ENCODE results near the gene CCDC85A. TPM values are rescaled to one million over a fixed set of nuclear protein-coding genes. Genes with fewer than 3 reads are reported as not detected.

The CCDC85A gene
- total RNA-seq, 6 experiments from 2014 or later, result 0.07 to 0.31 (median 0.14) TPM; not detected in 1

- TF ChIP-seq CTCF (IDR thresholded peaks at IDR 0.05) (no peak), POLR2A (IDR thresholded peaks at IDR 0.05) (no peak)
- Histone ChIP-seq H3K4me1 (no peaks in the 10 kb centered on the region), H3K27ac (no peak overlapping the region), H3K4me3 (no peak overlapping the region), H3K9me3 (no peaks in the 10 kb centered on the region), H3K36me3 (no peaks in the 10 kb centered on the region), H3K27me3 (no peaks in the 10 kb centered on the region)
- no peak for DNase-seq
- no peak for ATAC-seq
- 52% methylated on average over 1 of the region's 1 CpG for WGBS (ENCODE audit: insufficient coverage, low coverage, low lambda C conversion rate, missing lambda C conversion rate)
- intact Hi-C loops (cut with DNase I), result no loop called here
Measured at GRCh38 chr2:56314371-56314770, 130.6 kb downstream of the CCDC85A start.

- Histone ChIP-seq H3K4me1 (no peaks in the 10 kb centered on the region), H3K27ac (no peak overlapping the region), H3K36me3 (no peaks in the 10 kb centered on the region), H3K4me3 (no peak overlapping the region), H3K27me3 (no peaks in the 10 kb centered on the region), H3K9me3 (no peaks in the 10 kb centered on the region)
- WGBS (ENCODE audit: insufficient coverage, low coverage, low lambda C conversion rate, missing lambda C conversion rate), result 11% methylated on average over 2 of the region's 2 CpGs
- intact Hi-C loops (cut with DNase I), result no loop called here
- TF ChIP-seq CTCF (IDR thresholded peaks at IDR 0.05) (no peak), POLR2A (IDR thresholded peaks at IDR 0.05) (no peak)
- ATAC-seq, result peak in 1 of 4 donors; percentile 30
- DNase-seq, result no peak
Measured at GRCh38 chr2:56314796-56315195, 131.0 kb downstream of the CCDC85A start.

GRCh38 chr2:56315376-56315775 lies 131.6 kb downstream of the CCDC85A start:
- DNase-seq (no peak), ATAC-seq (no peak)
- Histone ChIP-seq H3K4me3 (no peak overlapping the region), H3K27me3 (no peaks in the 10 kb centered on the region), H3K9me3 (no peaks in the 10 kb centered on the region), H3K4me1 (no peaks in the 10 kb centered on the region), H3K27ac (no peak overlapping the region), H3K36me3 (no peaks in the 10 kb centered on the region)
- TF ChIP-seq POLR2A (IDR thresholded peaks at IDR 0.05) (no peak), CTCF (IDR thresholded peaks at IDR 0.05) (no peak)
- intact Hi-C loops (cut with DNase I), result no loop called here

DNA sequence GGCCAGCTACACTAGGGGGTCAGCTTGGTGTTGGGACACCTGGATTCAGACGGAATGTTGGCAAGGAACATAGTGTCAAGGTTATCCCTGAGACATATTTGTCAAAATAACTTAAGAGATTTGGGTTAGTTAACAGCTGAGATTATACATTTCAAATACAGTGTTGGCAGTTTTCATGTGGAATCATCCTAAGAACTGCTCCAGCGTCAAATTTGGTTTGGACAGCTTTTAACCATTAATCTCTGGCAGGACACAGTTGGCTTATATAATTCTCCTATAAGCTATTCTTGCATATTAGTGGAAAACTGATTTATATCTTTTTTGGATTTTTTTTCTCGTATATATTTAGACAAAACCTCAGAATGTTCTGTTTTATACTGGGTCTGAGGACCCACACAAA lies 132.2 kb downstream of the CCDC85A start:
- Histone ChIP-seq H3K9me3 (no peaks in the 10 kb centered on the region), H3K27me3 (no peaks in the 10 kb centered on the region), H3K36me3 (no peaks in the 10 kb centered on the region), H3K27ac (no peak overlapping the region), H3K4me1 (no peaks in the 10 kb centered on the region), H3K4me3 (no peak overlapping the region)
- WGBS (ENCODE audit: insufficient coverage, low coverage, low lambda C conversion rate, missing lambda C conversion rate), result 76% methylated on average over 3 of the region's 3 CpGs
- no peak for TF ChIP-seq CTCF (IDR thresholded peaks at IDR 0.05)
- no peak for TF ChIP-seq POLR2A (IDR thresholded peaks at IDR 0.05)
- intact Hi-C loops (cut with DNase I), result no loop called here
- DNase-seq, result no peak
- ATAC-seq, result no peak

- ATAC-seq (no peak), DNase-seq (no peak)
- no peak for TF ChIP-seq POLR2A (IDR thresholded peaks at IDR 0.05)
- no peak for TF ChIP-seq CTCF (IDR thresholded peaks at IDR 0.05)
- Histone ChIP-seq H3K4me3 (no peak overlapping the region), H3K9me3 (no peaks in the 10 kb centered on the region), H3K27me3 (no peaks in the 10 kb centered on the region), H3K27ac (no peak overlapping the region), H3K4me1 (no peaks in the 10 kb centered on the region), H3K36me3 (no peaks in the 10 kb centered on the region)
- WGBS (ENCODE audit: insufficient coverage, low coverage, low lambda C conversion rate, missing lambda C conversion rate), result 65% methylated on average over 3 of the region's 4 CpGs
- intact Hi-C loops (cut with DNase I), result no loop called here
Measured at GRCh38 chr2:56318147-56318546, 134.4 kb downstream of the CCDC85A start.
